ENCODE results near the gene RAPGEF4.

DNA sequence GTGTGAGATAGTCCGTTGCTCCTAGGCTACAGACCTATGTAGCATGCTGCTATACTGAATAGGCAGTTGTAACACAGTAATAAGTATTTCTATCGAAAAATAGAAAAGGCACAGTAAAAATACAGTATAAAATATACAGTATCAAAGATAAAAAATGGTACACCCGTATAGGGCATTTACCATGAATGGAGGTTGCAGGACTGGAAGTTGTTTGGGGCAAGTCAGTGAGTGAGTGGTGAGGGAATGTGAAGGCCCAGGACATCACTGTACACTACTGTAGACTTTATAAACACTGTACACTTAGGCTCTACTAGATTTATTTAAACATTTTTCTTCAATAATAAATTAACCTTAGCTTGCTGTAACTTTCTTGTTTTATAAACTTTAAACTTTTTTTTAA lies 343.5 kb downstream of the RAPGEF4 start:
- TF ChIP-seq EZH2 (IDR thresholded peaks at IDR 0.05): no peak
- no peak for TF ChIP-seq FOXP2 (optimal IDR thresholded peaks at IDR 0.05; ENCODE audit: control extremely low read depth, extremely low read length, insufficient read depth)

Measured in SK-N-MC (cell line).